ENCODE data around the gene TRABD2A. TPM values are rescaled to one million over a fixed set of nuclear protein-coding genes. Genes with fewer than 3 reads are reported as not detected.

Gene TRABD2A
- total and polyA plus RNA-seq, 8 donors = 0.19 to 0.59 (median 0.28) TPM; not detected in 1

- intact Hi-C loops (cut with DNase I) = no loop called here
- Histone ChIP-seq H3K4me3 (no peak overlapping the region), H3K36me3 (no peaks in the 10 kb centered on the region), H3K4me1 (no peaks in the 10 kb centered on the region), H3K9me3 (no peaks in the 10 kb centered on the region), H3K27ac (no peak overlapping the region), H3K27me3 (no peaks in the 10 kb centered on the region)
- no peak for TF ChIP-seq CTCF (IDR thresholded peaks at IDR 0.05)
- FAIRE-seq (no peak), ATAC-seq (no peak), DNase-seq (no peak)
- 69 to 82% methylated on average over 6 of the region's 6 CpGs for WGBS, 2 donors
Measured at GRCh38 chr2:84862006-84862405, 18.9 kb downstream of the TRABD2A start.

GRCh38 chr2:84861539-84861938, 19.3 kb downstream of the TRABD2A start:
- no peak overlapping the region for H3K4me3 ChIP-seq
- no peak for TF ChIP-seq CTCF (IDR thresholded peaks at IDR 0.05)
- no peaks in the 10 kb centered on the region for H3K9me3 ChIP-seq
- no peak for DNase-seq
- H3K27ac ChIP-seq = no peak overlapping the region
- intact Hi-C loops (cut with DNase I) = no loop called here
- no peaks in the 10 kb centered on the region for H3K4me1 ChIP-seq
- 75% methylated on average over 6 of the region's 6 CpGs for WGBS, 2 donors
- no peak for ATAC-seq
- no peak for FAIRE-seq
- no peaks in the 10 kb centered on the region for H3K36me3 ChIP-seq
- H3K27me3 ChIP-seq = no peaks in the 10 kb centered on the region

- no peak for FAIRE-seq
- Histone ChIP-seq H3K9me3 (no peaks in the 10 kb centered on the region), H3K27me3 (no peaks in the 10 kb centered on the region), H3K4me3 (no peak overlapping the region), H3K36me3 (no peaks in the 10 kb centered on the region), H3K27ac (no peak overlapping the region), H3K4me1 (no peaks in the 10 kb centered on the region)
- no peak for TF ChIP-seq CTCF (IDR thresholded peaks at IDR 0.05)
- intact Hi-C loops (cut with DNase I) = no loop called here
- 76 to 79% methylated on average over 3 of the region's 3 CpGs for WGBS, 2 donors
- no peak for ATAC-seq
- DNase-seq = no peak
Measured at GRCh38 chr2:84858937-84859336, 21.9 kb downstream of the TRABD2A start.

GRCh38 chr2:84858123-84858522, 22.8 kb downstream of the TRABD2A start:
- H3K27me3 ChIP-seq = no peaks in the 10 kb centered on the region
- no peak overlapping the region for H3K4me3 ChIP-seq
- TF ChIP-seq CTCF (IDR thresholded peaks at IDR 0.05) = no peak
- intact Hi-C loops (cut with DNase I) = no loop called here
- no peaks in the 10 kb centered on the region for H3K9me3 ChIP-seq
- 84 to 93% methylated on average over 3 of the region's 3 CpGs for WGBS, 2 donors
- no peak for ATAC-seq
- FAIRE-seq = no peak
- no peaks in the 10 kb centered on the region for H3K36me3 ChIP-seq
- no peak overlapping the region for H3K27ac ChIP-seq
- no peaks in the 10 kb centered on the region for H3K4me1 ChIP-seq
- DNase-seq = no peak

- no peak for DNase-seq
- intact Hi-C loops (cut with DNase I) = no loop called here
- no peak for TF ChIP-seq CTCF (IDR thresholded peaks at IDR 0.05)
- FAIRE-seq = no peak
- no peak overlapping the region for H3K27ac ChIP-seq
- no peaks in the 10 kb centered on the region for H3K4me1 ChIP-seq
- WGBS, 2 donors = 44 to 58% methylated on average over 5 of the region's 5 CpGs
- H3K36me3 ChIP-seq = no peaks in the 10 kb centered on the region
- H3K9me3 ChIP-seq = no peaks in the 10 kb centered on the region
- no peak overlapping the region for H3K4me3 ChIP-seq
- no peaks in the 10 kb centered on the region for H3K27me3 ChIP-seq
- no peak for ATAC-seq
Measured at GRCh38 chr2:84857566-84857965, 23.3 kb downstream of the TRABD2A start.
